ENCODE data around the gene PDZRN3.

Gene PDZRN3

GRCh38 chr3:73547427-73548248 lies 77.1 kb downstream of the PDZRN3 start:
- H3K36me3 ChIP-seq (ENCODE audit: control insufficient read depth, insufficient read depth, low read length): no peaks in the 10 kb centered on the region
- no peaks in the 10 kb centered on the region for H3K9me3 ChIP-seq (ENCODE audit: control insufficient read depth, low read length)
- H3K27me3 ChIP-seq (ENCODE audit: control insufficient read depth, insufficient read depth, low read length): no peaks in the 10 kb centered on the region
- H3K4me1 ChIP-seq (ENCODE audit: control insufficient read depth, insufficient read depth, low read length): peaks cover 25% of the 10 kb centered on the region
- H3K4me3 ChIP-seq (ENCODE audit: low read length): no peak overlapping the region
- H3K9ac ChIP-seq (ENCODE audit: low read length): no peak overlapping the region

- peaks cover 25% of the 10 kb centered on the region for H3K4me1 ChIP-seq (ENCODE audit: control insufficient read depth, insufficient read depth, low read length)
- no peaks in the 10 kb centered on the region for H3K9me3 ChIP-seq (ENCODE audit: control insufficient read depth, low read length)
- H3K36me3 ChIP-seq (ENCODE audit: control insufficient read depth, insufficient read depth, low read length): no peaks in the 10 kb centered on the region
- no peaks in the 10 kb centered on the region for H3K27me3 ChIP-seq (ENCODE audit: control insufficient read depth, insufficient read depth, low read length)
- no peak overlapping the region for H3K4me3 ChIP-seq (ENCODE audit: low read length)
- H3K9ac ChIP-seq (ENCODE audit: low read length): no peak overlapping the region
These were observed 77.8 kb downstream of the PDZRN3 start for GRCh38 chr3:73546961-73547360.

GRCh38 chr3:73543412-73543811 lies 81.3 kb downstream of the PDZRN3 start:
- Histone ChIP-seq H3K9ac (ENCODE audit: low read length) (no peak overlapping the region), H3K36me3 (ENCODE audit: control insufficient read depth, insufficient read depth, low read length) (no peaks in the 10 kb centered on the region), H3K4me3 (ENCODE audit: low read length) (no peak overlapping the region), H3K9me3 (ENCODE audit: control insufficient read depth, low read length) (no peaks in the 10 kb centered on the region), H3K4me1 (ENCODE audit: control insufficient read depth, insufficient read depth, low read length) (peaks cover 14% of the 10 kb centered on the region), H3K27me3 (ENCODE audit: control insufficient read depth, insufficient read depth, low read length) (no peaks in the 10 kb centered on the region)

- Histone ChIP-seq H3K36me3 (ENCODE audit: control insufficient read depth, insufficient read depth, low read length) (no peaks in the 10 kb centered on the region), H3K9me3 (ENCODE audit: control insufficient read depth, low read length) (no peaks in the 10 kb centered on the region), H3K27me3 (ENCODE audit: control insufficient read depth, insufficient read depth, low read length) (no peaks in the 10 kb centered on the region), H3K4me1 (ENCODE audit: control insufficient read depth, insufficient read depth, low read length) (peaks cover 1% of the 10 kb centered on the region), H3K4me3 (ENCODE audit: low read length) (no peak overlapping the region), H3K9ac (ENCODE audit: low read length) (no peak overlapping the region)
These were observed 82.6 kb downstream of the PDZRN3 start for GRCh38 chr3:73542136-73542535.

GRCh38 chr3:73540969-73541740 lies 83.6 kb downstream of the PDZRN3 start:
- Histone ChIP-seq H3K9me3 (ENCODE audit: control insufficient read depth, low read length) (no peaks in the 10 kb centered on the region), H3K27me3 (ENCODE audit: control insufficient read depth, insufficient read depth, low read length) (no peaks in the 10 kb centered on the region), H3K4me3 (ENCODE audit: low read length) (no peak overlapping the region), H3K4me1 (ENCODE audit: control insufficient read depth, insufficient read depth, low read length) (no peaks in the 10 kb centered on the region), H3K36me3 (ENCODE audit: control insufficient read depth, insufficient read depth, low read length) (no peaks in the 10 kb centered on the region), H3K9ac (ENCODE audit: low read length) (no peak overlapping the region)

- Histone ChIP-seq H3K27me3 (ENCODE audit: control insufficient read depth, insufficient read depth, low read length) (no peaks in the 10 kb centered on the region), H3K9me3 (ENCODE audit: control insufficient read depth, low read length) (no peaks in the 10 kb centered on the region), H3K4me1 (ENCODE audit: control insufficient read depth, insufficient read depth, low read length) (no peaks in the 10 kb centered on the region), H3K9ac (ENCODE audit: low read length) (no peak overlapping the region), H3K36me3 (ENCODE audit: control insufficient read depth, insufficient read depth, low read length) (no peaks in the 10 kb centered on the region), H3K4me3 (ENCODE audit: low read length) (no peak overlapping the region)
These were observed 86.3 kb downstream of the PDZRN3 start for GRCh38 chr3:73538486-73538885.

GRCh38 chr3:73536952-73537351 lies 87.8 kb downstream of the PDZRN3 start:
- no peaks in the 10 kb centered on the region for H3K27me3 ChIP-seq (ENCODE audit: control insufficient read depth, insufficient read depth, low read length)
- H3K9me3 ChIP-seq (ENCODE audit: control insufficient read depth, low read length): no peaks in the 10 kb centered on the region
- no peak overlapping the region for H3K9ac ChIP-seq (ENCODE audit: low read length)
- no peak overlapping the region for H3K4me3 ChIP-seq (ENCODE audit: low read length)
- H3K4me1 ChIP-seq (ENCODE audit: control insufficient read depth, insufficient read depth, low read length): no peaks in the 10 kb centered on the region
- H3K36me3 ChIP-seq (ENCODE audit: control insufficient read depth, insufficient read depth, low read length): no peaks in the 10 kb centered on the region

GRCh38 chr3:73536336-73536895 lies 88.3 kb downstream of the PDZRN3 start:
- no peak overlapping the region for H3K9ac ChIP-seq (ENCODE audit: low read length)
- no peak overlapping the region for H3K4me3 ChIP-seq (ENCODE audit: low read length)
- no peaks in the 10 kb centered on the region for H3K36me3 ChIP-seq (ENCODE audit: control insufficient read depth, insufficient read depth, low read length)
- H3K9me3 ChIP-seq (ENCODE audit: control insufficient read depth, low read length): no peaks in the 10 kb centered on the region
- no peaks in the 10 kb centered on the region for H3K27me3 ChIP-seq (ENCODE audit: control insufficient read depth, insufficient read depth, low read length)
- no peaks in the 10 kb centered on the region for H3K4me1 ChIP-seq (ENCODE audit: control insufficient read depth, insufficient read depth, low read length)

GRCh38 chr3:73535931-73536330 lies 88.8 kb downstream of the PDZRN3 start:
- H3K4me3 ChIP-seq (ENCODE audit: low read length): no peak overlapping the region
- H3K36me3 ChIP-seq (ENCODE audit: control insufficient read depth, insufficient read depth, low read length): no peaks in the 10 kb centered on the region
- H3K27me3 ChIP-seq (ENCODE audit: control insufficient read depth, insufficient read depth, low read length): no peaks in the 10 kb centered on the region
- no peaks in the 10 kb centered on the region for H3K9me3 ChIP-seq (ENCODE audit: control insufficient read depth, low read length)
- no peak overlapping the region for H3K9ac ChIP-seq (ENCODE audit: low read length)
- no peaks in the 10 kb centered on the region for H3K4me1 ChIP-seq (ENCODE audit: control insufficient read depth, insufficient read depth, low read length)

GRCh38 chr3:73535137-73535536 lies 89.6 kb downstream of the PDZRN3 start:
- H3K9ac ChIP-seq (ENCODE audit: low read length): no peak overlapping the region
- no peaks in the 10 kb centered on the region for H3K4me1 ChIP-seq (ENCODE audit: control insufficient read depth, insufficient read depth, low read length)
- H3K36me3 ChIP-seq (ENCODE audit: control insufficient read depth, insufficient read depth, low read length): no peaks in the 10 kb centered on the region
- H3K4me3 ChIP-seq (ENCODE audit: low read length): no peak overlapping the region
- no peaks in the 10 kb centered on the region for H3K9me3 ChIP-seq (ENCODE audit: control insufficient read depth, low read length)
- H3K27me3 ChIP-seq (ENCODE audit: control insufficient read depth, insufficient read depth, low read length): no peaks in the 10 kb centered on the region

GRCh38 chr3:73530022-73530396 lies 94.7 kb downstream of the PDZRN3 start:
- H3K9me3 ChIP-seq (ENCODE audit: control insufficient read depth, low read length): no peaks in the 10 kb centered on the region
- no peaks in the 10 kb centered on the region for H3K4me1 ChIP-seq (ENCODE audit: control insufficient read depth, insufficient read depth, low read length)

GRCh38 chr3:73529308-73530021 lies 95.3 kb downstream of the PDZRN3 start:
- Histone ChIP-seq H3K27me3 (ENCODE audit: control insufficient read depth, insufficient read depth, low read length) (no peaks in the 10 kb centered on the region), H3K4me3 (ENCODE audit: low read length) (no peak overlapping the region), H3K36me3 (ENCODE audit: control insufficient read depth, insufficient read depth, low read length) (no peaks in the 10 kb centered on the region), H3K9me3 (ENCODE audit: control insufficient read depth, low read length) (no peaks in the 10 kb centered on the region), H3K4me1 (ENCODE audit: control insufficient read depth, insufficient read depth, low read length) (no peaks in the 10 kb centered on the region), H3K9ac (ENCODE audit: low read length) (no peak overlapping the region)

More at GRCh38 chr3:73530022-73530396, 94.7 kb downstream of the PDZRN3 start:
- Histone ChIP-seq H3K27me3 (ENCODE audit: control insufficient read depth, insufficient read depth, low read length) (no peaks in the 10 kb centered on the region), H3K36me3 (ENCODE audit: control insufficient read depth, insufficient read depth, low read length) (no peaks in the 10 kb centered on the region), H3K9ac (ENCODE audit: low read length) (no peak overlapping the region), H3K4me3 (ENCODE audit: low read length) (no peak overlapping the region)

Data from mucosa of stomach (tissue), 1 donor.